PC-3 (cell line): ENCODE measurements around the gene BIRC5.

Source experiments
- CTCF ChIP-seq: fragments of 300-600 bp; sonication (generic); conservative IDR thresholded peaks from 2 replicates; pipeline ENCODE4 v1.5.1; 2017; ENCODE audit warnings: antibody characterized with exemption, low read depth, mild to moderate bottlenecking, low read length
- EZH2 ChIP-seq: fragments of 300-600 bp; sonication (generic); IDR thresholded peaks from one replicate; pipeline ENCODE4 v1.6.1; 2017; ENCODE audit warnings: antibody characterized with exemption, mild to moderate bottlenecking, low read length; ENCODE audit not compliant: unreplicated experiment
- EZH2phosphoT487 ChIP-seq: fragments of 300-600 bp; sonication (generic); IDR thresholded peaks from 2 replicates; pipeline ENCODE4 v1.6.1; 2018; ENCODE audit warnings: mild to moderate bottlenecking, antibody characterized with exemption, low read length, borderline replicate concordance

GRCh38 chr17:78259192-78259554 is 45.1 kb downstream of the BIRC5 start:
- TF ChIP-seq CTCF (no peak), EZH2 (no peak), EZH2phosphoT487 (no peak)
